ENCODE measurements around the gene CHST3.

- TF ChIP-seq RAD21 (conservative IDR thresholded peaks at IDR 0.05) (no peak), EZH2 (IDR thresholded peaks at IDR 0.05; ENCODE audit: borderline replicate concordance, insufficient read depth, low read length, poor library complexity, severe bottlenecking) (no peak), SMC3 (conservative IDR thresholded peaks at IDR 0.05; ENCODE audit: poor library complexity) (no peak), EP300 (conservative IDR thresholded peaks at IDR 0.05; ENCODE audit: poor library complexity, severe bottlenecking) (no peak), POLR2AphosphoS5 (IDR thresholded peaks at IDR 0.05) (no peak), REST (IDR thresholded peaks at IDR 0.05; ENCODE audit: borderline replicate concordance) (no peak)
- TF ChIP-seq, protein P1, sequence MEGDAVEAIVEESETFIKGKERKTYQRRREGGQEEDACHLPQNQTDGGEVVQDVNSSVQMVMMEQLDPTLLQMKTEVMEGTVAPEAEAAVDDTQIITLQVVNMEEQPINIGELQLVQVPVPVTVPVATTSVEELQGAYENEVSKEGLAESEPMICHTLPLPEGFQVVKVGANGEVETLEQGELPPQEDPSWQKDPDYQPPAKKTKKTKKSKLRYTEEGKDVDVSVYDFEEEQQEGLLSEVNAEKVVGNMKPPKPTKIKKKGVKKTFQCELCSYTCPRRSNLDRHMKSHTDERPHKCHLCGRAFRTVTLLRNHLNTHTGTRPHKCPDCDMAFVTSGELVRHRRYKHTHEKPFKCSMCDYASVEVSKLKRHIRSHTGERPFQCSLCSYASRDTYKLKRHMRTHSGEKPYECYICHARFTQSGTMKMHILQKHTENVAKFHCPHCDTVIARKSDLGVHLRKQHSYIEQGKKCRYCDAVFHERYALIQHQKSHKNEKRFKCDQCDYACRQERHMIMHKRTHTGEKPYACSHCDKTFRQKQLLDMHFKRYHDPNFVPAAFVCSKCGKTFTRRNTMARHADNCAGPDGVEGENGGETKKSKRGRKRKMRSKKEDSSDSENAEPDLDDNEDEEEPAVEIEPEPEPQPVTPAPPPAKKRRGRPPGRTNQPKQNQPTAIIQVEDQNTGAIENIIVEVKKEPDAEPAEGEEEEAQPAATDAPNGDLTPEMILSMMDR (IDR thresholded peaks at IDR 0.05; ENCODE audit: poor library complexity, severe bottlenecking): no peak
Measured at GRCh38 chr10:71961831-71962230, 2.4 kb upstream of the CHST3 start.
